ENCODE data around the gene ADAMTSL4.

ADAMTSL4 gene

DNA sequence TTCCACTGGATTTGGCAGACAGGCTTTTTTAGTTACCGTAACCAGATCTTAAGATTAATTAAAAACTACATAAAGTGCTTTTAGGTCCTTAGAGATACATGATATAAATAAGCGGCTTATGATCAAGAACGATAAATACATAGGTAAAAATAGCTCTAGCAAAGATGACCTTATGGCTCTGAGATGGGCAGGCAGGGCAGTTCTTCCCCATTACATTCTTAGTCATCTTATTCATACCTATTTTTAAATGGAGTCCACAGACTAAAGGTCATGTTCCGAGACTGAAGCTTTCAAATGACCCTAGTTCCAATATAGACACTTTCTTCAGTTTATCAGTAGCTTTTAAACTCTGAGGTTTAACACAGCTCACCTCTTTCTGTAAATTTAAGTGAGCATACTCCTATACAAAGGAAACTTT lies 25.9 kb downstream of the ADAMTSL4 start:
- H3K27ac ChIP-seq: peak overlapping the region; percentile 97
- TF ChIP-seq, protein P1, sequence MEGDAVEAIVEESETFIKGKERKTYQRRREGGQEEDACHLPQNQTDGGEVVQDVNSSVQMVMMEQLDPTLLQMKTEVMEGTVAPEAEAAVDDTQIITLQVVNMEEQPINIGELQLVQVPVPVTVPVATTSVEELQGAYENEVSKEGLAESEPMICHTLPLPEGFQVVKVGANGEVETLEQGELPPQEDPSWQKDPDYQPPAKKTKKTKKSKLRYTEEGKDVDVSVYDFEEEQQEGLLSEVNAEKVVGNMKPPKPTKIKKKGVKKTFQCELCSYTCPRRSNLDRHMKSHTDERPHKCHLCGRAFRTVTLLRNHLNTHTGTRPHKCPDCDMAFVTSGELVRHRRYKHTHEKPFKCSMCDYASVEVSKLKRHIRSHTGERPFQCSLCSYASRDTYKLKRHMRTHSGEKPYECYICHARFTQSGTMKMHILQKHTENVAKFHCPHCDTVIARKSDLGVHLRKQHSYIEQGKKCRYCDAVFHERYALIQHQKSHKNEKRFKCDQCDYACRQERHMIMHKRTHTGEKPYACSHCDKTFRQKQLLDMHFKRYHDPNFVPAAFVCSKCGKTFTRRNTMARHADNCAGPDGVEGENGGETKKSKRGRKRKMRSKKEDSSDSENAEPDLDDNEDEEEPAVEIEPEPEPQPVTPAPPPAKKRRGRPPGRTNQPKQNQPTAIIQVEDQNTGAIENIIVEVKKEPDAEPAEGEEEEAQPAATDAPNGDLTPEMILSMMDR (conservative IDR thresholded peaks at IDR 0.05): no peak

DNA sequence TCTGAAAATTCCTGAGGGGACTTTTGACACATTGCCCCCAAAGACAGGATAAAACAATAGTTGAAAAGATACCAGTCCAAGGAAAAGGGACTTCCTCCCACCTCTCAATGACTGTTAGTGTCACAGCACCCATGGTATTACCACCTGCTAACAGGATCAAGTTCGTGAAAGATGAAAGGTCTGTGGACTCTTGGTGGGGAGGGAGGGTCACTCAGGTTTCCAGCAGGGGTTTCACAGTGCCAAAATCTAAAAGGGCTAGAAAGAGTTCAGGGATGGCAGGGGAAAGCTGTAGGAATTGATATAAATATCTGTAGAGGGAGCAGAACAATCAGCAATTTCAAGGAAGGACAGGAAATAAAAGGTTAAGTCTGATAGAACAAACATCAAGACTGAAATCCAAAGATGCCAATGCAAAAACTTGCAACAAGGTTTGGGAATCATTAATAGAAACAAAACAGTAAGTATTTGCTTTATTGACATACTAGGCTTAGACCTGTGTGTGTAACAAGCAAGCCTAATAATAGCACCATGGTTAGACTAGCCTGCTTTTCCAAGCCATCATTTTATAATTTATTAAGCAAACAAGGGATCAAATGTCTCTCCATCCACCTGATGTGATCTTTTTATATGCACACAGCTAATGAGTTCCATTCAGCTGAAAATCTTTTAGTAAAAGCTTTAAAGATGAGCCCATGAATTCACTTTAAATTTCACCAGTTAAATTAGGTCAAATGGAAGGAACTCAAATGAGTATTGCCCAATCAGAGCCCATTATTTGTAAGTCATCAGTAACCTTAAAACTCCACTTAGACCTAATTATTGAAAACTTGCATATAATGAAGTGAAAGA lies 26.5 kb downstream of the ADAMTSL4 start:
- TF ChIP-seq, protein P1 (conservative IDR thresholded peaks at IDR 0.05): no peak
- peak overlapping the region; percentile 97 for H3K27ac ChIP-seq

DNA sequence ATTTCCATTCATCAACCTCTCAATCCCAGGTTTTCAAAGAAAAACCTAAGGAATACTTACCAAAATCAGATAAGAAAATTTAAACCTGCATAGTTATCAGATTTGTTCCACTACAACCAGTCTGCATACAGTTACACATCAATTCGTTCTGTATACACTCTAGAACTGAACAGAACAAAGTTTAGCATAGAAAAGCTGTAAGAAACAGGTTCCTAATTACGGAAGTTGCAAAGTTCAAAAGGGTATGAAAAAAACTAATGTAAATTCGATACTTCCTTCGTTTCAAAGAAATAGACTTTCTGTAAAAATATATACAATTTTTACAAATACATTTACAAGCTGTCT lies 27.1 kb downstream of the ADAMTSL4 start:
- peak overlapping the region; percentile 97 for H3K27ac ChIP-seq
- TF ChIP-seq, protein P1 (conservative IDR thresholded peaks at IDR 0.05): no peak

DNA sequence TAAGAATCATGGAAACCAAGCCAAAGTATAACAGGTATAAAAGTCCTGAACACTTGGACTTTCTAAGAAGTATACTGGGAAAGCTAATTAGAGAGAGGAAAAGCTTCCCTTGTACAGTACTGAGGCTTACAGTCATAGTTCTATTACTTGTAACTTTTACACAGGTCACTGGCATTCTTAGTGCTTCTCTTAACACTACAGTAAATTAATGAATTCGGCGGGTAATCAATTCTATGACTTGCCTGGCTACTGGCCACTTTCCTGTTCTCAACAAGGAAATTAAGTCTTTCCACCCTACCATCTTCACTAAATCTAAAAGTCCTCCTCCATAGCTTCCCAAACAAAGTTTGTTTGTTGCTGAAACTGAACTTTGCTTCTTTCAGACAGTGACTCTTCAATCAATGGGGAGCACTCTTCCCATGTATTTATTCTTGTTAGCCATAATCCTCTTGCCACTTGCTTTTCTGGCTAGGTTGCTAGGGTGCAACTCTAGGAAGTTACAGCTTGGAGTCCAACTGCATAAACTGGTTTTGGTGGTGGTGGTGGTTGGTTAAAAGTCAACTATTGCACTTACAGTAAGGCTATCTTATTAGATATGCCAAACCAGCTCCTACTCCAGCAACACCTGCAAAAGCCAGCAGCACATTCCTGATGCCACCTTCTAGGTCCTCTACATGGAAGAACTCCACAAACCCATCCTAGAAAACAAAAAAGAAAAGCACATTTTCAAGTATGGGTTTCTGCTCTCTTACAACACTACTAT lies 27.8 kb downstream of the ADAMTSL4 start:
- H3K27ac ChIP-seq: peak overlapping the region; percentile 97
- TF ChIP-seq, protein P1 (conservative IDR thresholded peaks at IDR 0.05): no peak

DNA sequence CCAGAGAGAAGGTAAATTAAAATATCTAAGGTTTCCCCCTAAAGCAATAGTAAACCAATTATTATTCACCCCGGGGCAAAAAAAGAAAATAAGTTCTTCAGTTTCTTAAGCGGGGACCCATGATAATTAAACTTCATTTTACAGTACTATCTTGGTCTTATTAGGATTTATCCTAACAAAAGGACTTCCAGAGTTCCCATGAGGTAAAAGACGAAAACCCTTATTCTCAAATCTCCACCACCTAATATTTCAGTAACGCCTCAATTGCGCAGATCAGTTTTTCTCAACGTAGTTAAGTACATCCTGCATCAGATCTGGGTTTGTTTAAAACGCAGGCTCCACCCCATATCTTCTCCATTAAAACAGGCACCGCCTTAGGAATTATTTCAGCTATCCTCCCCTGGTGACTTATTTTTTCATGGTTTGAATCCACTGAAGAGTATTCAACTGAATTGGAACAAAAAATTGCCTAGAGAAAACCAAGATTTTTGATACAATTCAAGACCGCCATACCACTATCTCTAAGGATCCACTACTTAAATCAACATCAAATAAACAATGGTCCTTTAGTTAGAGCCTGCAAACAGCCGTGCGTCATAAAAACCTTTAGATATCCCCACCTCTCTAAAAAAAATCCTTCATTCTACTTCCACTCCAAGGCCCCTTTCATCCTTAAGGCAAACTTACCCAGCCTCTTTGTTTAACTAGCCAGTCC lies 28.5 kb downstream of the ADAMTSL4 start:
- peak overlapping the region; percentile 97 for H3K27ac ChIP-seq
- TF ChIP-seq, protein P1 (conservative IDR thresholded peaks at IDR 0.05): no peak

DNA sequence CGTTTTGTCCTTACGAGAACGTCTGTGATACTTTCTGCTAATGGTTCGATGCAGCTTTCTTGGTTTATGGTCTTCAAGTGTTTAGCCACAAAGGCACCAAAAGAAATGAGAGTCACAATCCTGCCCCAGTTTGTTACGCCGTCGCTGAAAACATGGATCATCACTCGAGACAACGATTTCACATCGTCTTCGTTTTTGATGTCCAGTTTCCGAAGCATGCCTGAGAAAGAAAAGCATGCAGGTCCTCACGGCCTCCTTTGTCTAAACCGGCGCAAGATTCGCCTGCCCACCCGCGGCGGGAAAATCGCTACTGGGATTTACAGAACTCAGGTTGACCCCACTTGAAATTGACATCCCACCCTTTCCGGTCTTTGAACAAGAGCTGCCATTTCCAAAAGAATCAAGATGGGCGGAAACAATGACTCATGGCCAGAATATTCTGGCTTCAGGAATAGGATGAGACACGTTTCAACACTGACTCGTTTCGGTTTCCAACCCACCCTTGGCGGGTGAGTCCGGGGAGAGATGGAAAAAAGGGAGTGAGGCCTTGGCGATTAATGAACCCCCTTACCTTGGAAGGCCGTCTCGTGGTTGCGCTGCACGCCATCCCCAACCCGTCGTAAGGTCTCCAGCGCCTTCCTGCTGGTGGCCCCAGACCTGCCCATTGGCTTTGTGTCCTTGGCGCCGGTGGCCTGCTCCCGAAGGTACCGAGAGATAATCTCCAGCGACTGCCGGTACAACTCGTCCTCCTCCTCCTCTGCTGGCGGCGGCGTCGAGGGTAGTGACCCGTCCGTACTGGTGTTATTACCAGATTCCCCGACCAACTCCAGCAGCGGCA lies 29.3 kb downstream of the ADAMTSL4 start:
- peak overlapping the region; percentile 97 for H3K27ac ChIP-seq
- TF ChIP-seq, protein P1 (conservative IDR thresholded peaks at IDR 0.05): no peak

Measured in VCaP (cell line).